Embryonic facial prominence (tissue), 1 donor: ENCODE data around the gene CCNK.

Source experiments
- DNase-seq: peaks from one replicate; pipeline ENCODE4 v3.0.0-alpha.2; 2016; ENCODE audit errors: extremely low spot score

CCNK gene

DNA sequence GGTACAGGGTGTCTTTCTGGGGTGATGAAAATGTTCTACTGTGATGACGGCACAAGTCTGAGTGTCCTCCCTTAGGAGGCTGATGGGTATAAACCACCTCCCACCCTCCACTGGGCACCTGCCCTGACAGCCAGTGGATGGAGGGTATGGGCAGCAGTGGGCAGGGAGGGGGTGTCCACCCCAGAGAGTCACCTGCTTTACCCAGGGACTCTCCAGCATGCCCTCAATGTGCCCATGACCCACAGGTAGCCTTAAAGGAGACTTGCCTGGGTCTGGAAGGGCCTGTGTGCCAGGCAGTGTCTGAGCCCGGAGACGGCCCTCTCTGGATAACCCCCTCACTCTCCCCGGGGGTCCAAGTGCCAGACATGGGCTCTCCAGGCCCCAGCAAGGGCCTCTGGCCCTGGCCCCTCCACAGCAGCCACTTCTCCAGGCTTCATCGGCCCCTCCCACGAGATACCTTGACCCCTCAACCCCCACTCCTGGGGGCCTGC lies 38.8 kb downstream of the CCNK start:
- no peak for DNase-seq

DNA sequence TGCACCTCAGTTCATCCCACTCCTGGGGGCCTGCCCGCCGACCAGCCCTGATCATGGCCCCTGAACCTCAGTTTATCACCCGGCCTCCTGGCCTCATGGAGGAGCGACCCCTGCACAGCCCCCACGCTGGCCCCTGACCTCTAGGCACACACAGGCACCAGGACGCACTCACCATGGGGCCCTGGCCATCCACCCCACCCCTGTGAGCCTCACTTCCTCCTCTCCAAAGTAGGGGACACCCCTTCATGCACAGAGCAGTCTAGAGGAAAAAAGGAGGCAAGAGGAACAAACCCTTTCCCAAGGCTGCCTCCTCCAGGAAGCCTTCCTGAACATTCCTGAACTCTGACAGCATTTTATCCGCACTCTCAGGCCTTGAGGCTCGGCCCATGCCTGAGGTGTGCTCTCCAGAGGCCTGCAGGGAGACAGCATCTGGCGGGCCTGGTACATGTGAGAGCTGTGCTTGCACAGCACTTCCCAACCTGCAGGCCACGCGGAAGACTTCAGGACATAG lies 39.4 kb downstream of the CCNK start:
- no peak for DNase-seq

DNA sequence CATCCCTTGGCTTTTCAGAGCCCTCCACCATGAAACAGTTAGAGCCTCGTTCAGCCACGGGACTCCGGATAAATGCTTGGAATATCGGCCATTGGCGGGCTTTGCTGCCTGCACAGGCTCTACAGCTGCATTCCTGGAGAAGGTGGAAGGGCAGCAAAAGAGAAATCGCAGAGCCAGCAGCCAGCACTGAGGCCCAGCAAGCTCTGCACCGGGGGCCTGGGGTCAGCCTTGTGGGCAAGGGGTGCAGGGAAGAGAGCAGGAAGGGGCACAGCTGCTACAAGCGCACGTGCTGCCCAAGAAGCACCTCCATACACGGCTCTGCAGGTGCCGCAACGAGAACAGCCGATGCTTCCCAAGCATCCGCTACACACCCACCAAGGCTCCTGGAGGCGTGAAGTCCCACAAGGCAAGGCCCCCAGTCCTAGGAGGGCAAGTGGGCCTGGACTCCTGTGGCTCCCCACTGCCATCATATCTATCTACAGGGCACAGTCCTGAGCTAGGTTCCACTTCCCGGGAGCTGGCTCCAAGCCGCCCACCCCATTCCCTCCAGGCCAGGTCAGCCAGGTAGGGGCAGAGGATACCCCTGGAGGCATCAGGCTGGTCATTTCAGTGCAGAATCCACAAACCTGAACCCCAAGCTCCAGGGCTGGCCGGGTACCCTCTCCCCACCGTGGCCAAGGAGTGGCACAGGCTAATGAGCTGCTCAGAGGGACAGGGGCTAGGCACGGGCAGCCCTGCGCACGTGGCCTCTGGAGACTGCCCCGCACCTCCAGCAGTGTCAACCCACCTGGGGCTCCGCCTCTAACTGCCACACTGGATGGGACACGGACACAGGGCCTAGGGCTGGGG lies 40.2 kb downstream of the CCNK start:
- no peak for DNase-seq

DNA sequence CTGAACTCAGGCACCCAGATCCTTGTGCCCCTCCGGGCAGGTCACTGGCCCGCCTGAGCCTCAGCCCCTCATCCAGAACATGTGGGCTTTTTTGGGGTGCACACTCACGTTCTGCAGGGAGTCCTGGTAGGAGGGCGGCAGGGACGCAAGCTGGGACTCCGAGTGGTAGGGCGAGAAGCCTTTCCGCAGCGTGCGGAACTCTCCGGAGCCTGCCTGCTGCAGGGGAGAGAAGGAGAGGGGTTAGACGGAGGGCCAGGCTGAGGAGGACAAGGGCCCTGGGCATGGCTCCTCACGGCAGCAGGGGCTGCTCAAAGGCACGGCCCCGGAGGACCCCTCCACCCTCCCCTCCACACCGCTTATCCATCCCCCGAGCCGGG lies 40.8 kb downstream of the CCNK start:
- no peak for DNase-seq

- DNase-seq = no peak
Observed at GRCh38 chr14:99522457-99522891, 41.3 kb downstream of the CCNK start.

DNA sequence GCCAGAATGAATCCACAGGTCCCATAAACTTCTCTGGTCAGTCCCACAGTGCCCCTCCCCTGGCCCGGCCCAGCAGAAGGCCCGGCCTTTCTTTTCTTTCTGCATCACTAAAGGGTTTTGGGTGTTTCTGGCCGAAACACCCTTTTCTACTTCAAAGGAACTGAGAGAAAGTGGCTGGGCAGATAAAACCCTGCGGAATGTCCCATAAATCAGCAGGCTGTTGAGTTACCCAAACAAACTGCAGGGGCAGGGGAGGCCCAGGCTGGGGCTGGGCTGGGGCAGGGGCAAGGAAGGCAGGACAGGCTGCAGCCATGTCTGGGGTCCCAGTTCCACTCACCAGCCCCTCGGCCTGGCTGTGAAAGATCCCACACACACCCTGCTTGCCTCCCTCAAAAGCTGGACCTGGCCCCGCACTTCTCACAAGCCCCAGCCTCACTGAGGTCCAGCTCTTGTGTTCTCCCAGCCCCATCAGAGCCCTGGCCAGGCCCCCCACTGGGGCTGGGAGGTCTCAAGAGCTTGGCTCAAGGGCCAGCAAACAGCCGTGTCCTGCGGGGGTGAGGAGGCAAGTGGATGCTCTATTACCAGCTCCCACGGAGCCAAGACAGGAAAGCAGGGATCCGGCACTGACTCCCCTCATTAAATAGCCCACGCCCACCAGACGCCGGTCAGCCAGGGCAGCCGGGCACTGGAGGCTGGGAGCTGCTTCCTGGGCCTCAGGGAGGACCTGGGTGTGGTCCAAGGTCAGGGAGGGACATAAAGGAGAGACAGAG lies 41.9 kb downstream of the CCNK start:
- DNase-seq = no peak

DNA sequence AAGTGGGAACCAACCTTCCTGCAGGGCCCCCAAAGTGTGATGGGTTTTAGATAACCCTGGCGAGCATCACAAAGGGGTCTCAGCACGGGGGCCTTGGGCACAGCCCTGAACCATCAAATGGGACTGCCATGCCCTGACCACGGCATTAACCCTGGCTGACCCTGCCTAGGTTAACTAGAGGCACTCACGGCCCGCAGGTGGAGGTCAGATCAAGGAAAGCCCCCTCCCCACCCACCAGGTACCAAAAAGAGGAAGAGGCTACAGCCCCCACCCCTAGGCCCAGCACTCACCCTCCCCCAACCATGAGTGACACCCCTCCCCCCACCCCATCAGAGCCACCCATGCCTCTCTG lies 42.5 kb downstream of the CCNK start:
- no peak for DNase-seq

- DNase-seq = no peak
Observed at GRCh38 chr14:99524091-99524661, 43.0 kb downstream of the CCNK start.

GRCh38 chr14:99524804-99525698 lies 43.8 kb downstream of the CCNK start:
- no peak for DNase-seq

GRCh38 chr14:99525699-99526080 lies 44.5 kb downstream of the CCNK start:
- DNase-seq = no peak

DNA sequence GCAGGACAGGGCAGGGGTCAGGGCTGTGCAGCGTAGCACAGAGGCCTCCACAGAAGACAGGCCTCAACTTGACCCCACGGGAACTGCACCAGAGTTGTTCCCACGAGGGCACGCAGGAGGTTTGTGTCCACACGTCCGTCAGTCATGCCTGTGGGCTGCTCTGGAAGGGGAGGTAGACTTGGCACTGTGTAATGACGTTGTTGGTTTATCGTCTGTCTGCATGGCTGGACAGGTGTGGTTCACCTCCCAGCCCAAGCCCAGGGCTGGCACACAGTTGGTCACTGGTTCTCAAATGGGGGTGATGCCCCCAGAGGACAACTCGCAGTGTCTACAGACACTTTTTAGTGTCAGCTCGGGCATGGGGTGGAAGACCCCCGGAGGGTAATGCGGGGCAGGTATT lies 45.8 kb downstream of the CCNK start:
- no peak for DNase-seq

GRCh38 chr14:99527427-99528076 lies 46.3 kb downstream of the CCNK start:
- no peak for DNase-seq

- no peak for DNase-seq
Observed at GRCh38 chr14:99529899-99530298, 48.7 kb downstream of the CCNK start.

- DNase-seq = no peak
Observed at GRCh38 chr14:99530407-99531155, 49.4 kb downstream of the CCNK start.

DNA sequence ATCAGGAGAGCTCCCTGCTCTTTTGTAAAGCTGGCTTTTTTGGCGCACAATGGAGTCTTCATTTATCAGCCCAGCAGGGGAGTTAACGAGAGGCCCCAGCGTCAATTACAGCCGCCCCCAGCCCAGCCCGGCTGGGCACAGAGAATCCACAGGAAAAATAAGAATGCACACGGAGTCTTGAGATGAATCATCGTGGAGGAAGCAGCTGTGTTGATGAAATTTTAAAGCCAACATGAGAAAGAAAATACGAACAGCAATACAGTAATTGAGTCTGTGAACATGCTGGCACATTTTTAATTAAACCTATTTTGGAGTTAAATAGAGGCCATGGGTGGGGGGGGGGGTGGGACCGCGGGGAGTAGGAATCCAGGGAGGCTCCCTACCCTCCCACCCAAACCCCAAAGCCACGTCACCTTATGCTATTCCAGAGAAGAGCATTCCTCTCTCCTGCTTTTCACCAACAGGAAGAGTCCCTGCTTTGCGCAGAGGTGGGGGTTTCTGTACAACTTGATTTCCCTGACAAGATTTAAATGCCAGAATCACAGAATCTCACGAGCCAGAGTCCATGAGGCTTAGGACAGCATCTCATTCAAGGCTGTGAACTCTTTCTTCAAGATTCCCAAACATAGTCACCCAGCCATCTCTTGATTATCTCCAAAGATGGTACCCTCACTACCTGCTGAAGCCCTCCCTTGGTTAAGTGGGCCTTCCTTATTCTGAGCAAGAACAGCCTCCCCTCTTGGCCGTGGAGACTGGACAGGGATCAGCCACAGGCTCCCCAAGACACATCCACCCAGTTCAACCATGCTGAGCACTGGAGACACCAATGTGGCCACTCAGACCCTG lies 50.3 kb downstream of the CCNK start:
- DNase-seq = no peak

GRCh38 chr14:99532310-99532709 lies 51.1 kb downstream of the CCNK start:
- no peak for DNase-seq

GRCh38 chr14:99534333-99534732 lies 53.1 kb downstream of the CCNK start:
- DNase-seq = no peak

DNA sequence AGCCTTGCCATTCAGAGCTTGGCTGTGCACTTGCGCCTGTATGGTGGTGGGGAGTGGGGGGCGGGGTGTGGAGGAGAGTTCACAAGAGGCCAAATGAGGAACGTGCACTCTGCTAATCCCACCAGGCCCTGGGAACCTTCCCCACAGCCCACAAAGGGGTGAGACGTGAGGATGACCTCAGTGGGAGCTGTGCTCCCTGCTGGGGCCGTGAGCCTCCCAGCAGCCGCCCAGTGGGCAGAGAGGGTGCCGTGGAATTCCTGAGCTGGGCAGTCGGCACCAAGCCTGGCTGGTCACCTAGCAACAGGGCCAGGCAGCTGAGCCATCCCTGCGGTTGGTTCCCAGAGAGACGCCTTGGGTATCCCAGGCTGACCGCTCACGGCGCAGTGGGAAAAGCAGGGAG lies 53.7 kb downstream of the CCNK start:
- no peak for DNase-seq

- no peak for DNase-seq
Observed at GRCh38 chr14:99535448-99535847, 54.2 kb downstream of the CCNK start.
